ENCODE data around the gene PIK3C2G. TPM values are rescaled to one million over a fixed set of nuclear protein-coding genes. Genes with fewer than 3 reads are reported as not detected.

Gene PIK3C2G
- polyA plus RNA-seq, 1 of the 3 experiments (the other 2 are of a cell fraction): 0.02 TPM

DNA sequence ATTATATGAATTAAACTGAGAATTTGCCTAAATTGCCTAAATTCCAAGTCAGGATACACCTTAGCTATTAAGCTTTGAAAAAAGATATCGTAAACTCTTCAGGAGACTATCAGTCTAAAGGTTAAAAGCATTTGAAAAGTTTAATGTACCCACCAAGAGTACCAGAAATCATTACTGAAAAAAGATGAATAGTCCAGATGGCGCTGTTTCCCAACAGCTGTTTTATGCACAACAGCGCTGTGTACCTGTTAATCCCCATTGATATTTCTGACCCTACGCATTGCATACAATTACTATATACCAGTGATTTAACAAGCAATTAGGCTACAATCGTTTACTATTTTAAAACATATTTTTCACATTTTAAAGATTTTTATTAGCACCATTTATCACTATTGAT, 291.5 kb downstream of the PIK3C2G start:
- H3F3A ChIP-seq (replicated peaks; ENCODE audit: insufficient read depth): no peaks in the 10 kb centered on the region
- H3K9me3 ChIP-seq: no peaks in the 10 kb centered on the region
- peak; percentile 1 for DNase-seq
- 12% methylated on average over 5 of the region's 5 CpGs for whole genome bisulfite sequencing (ENCODE audit: low lambda C conversion rate)
- POLR2A ChIA-PET: no interaction called here
- H3K4me3 ChIP-seq (ENCODE audit: low read depth in 2 of 2, low read length in 1 of 2): no peak overlapping the region
- no peak overlapping the region for H3K4me2 ChIP-seq
- H3K79me2 ChIP-seq (ENCODE audit: insufficient read depth): no peaks in the 10 kb centered on the region
- TF ChIP-seq RAD21 (IDR thresholded peaks at IDR 0.05; ENCODE audit: low read length) (peak; percentile 57), EP300 (IDR thresholded peaks at IDR 0.05; ENCODE audit: borderline replicate concordance in 1 of 2, low read depth in 1 of 2, low read length in 1 of 2) (no peak), YY1 (IDR thresholded peaks at IDR 0.05; ENCODE audit: low read depth) (no peak), JUND (IDR thresholded peaks at IDR 0.05) (no peak), SMC3 (IDR thresholded peaks at IDR 0.05; ENCODE audit: low read depth, low read length) (peak; percentile 47), MEF2A (IDR thresholded peaks at IDR 0.05; ENCODE audit: borderline replicate concordance, low read depth) (no peak)
- TF ChIP-seq, protein P1, sequence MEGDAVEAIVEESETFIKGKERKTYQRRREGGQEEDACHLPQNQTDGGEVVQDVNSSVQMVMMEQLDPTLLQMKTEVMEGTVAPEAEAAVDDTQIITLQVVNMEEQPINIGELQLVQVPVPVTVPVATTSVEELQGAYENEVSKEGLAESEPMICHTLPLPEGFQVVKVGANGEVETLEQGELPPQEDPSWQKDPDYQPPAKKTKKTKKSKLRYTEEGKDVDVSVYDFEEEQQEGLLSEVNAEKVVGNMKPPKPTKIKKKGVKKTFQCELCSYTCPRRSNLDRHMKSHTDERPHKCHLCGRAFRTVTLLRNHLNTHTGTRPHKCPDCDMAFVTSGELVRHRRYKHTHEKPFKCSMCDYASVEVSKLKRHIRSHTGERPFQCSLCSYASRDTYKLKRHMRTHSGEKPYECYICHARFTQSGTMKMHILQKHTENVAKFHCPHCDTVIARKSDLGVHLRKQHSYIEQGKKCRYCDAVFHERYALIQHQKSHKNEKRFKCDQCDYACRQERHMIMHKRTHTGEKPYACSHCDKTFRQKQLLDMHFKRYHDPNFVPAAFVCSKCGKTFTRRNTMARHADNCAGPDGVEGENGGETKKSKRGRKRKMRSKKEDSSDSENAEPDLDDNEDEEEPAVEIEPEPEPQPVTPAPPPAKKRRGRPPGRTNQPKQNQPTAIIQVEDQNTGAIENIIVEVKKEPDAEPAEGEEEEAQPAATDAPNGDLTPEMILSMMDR (IDR thresholded peaks at IDR 0.05): peak; percentile 58
- H4K20me1 ChIP-seq (ENCODE audit: insufficient read depth): no peaks in the 10 kb centered on the region
- CTCF ChIA-PET: interaction anchor here (0.9 to 1.0 kb wide), 2 partner anchors 8 to 15 kb away, joined by 3 to 6 read pairs; no protein-coding TSS in a partner anchor
- H3K27me3 ChIP-seq (ENCODE audit: insufficient read depth): no peaks in the 10 kb centered on the region
- H3K9me2 ChIP-seq: no peaks in the 10 kb centered on the region
- no peak overlapping the region for H3K27ac ChIP-seq (ENCODE audit: low read depth in 2 of 2, low read length in 1 of 2)
- H3K9ac ChIP-seq: no peak overlapping the region
- no peak overlapping the region for H2AFZ ChIP-seq (ENCODE audit: low read depth)
- no peaks in the 10 kb centered on the region for H3K36me3 ChIP-seq (replicated peaks in 1 of 2; ENCODE audit: control insufficient read depth in 1 of 2, insufficient read depth in 2 of 2, low read length in 1 of 2)
- H3K4me1 ChIP-seq (ENCODE audit: control insufficient read depth in 1 of 2, insufficient read depth in 2 of 2, low read depth in 1 of 2, low read length in 1 of 2): no peaks in the 10 kb centered on the region

DNA sequence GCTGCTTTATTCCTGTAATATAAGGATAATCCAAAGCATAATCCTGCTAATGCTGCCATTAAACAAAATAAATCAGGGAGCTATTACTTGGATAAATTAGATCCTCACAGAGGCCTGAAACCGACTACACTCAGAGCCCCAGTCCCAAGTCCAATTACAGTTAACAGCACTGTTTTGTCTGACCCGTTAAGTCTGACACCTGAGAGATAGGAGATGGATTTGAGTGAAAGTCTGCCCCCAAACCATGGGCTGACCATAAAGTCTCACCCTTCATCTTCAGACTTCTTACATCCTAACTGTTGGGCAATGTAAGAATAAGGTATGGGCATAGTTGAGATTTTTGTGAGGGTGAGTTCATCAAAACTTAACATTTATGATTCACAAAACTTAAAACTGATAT, 294.8 kb downstream of the PIK3C2G start:
- H3K4me1 ChIP-seq (ENCODE audit: control insufficient read depth in 1 of 2, insufficient read depth in 2 of 2, low read depth in 1 of 2, low read length in 1 of 2): no peaks in the 10 kb centered on the region
- H4K20me1 ChIP-seq (ENCODE audit: insufficient read depth): no peaks in the 10 kb centered on the region
- H3K9ac ChIP-seq: no peak overlapping the region
- ChIA-PET CTCF (no interaction called here), POLR2A (no interaction called here)
- no peak overlapping the region for H3K4me3 ChIP-seq (ENCODE audit: low read depth in 2 of 2, low read length in 1 of 2)
- no peaks in the 10 kb centered on the region for H3F3A ChIP-seq (replicated peaks; ENCODE audit: insufficient read depth)
- DNase-seq: no peak
- 48% methylated on average over 2 of the region's 2 CpGs for WGBS (ENCODE audit: low lambda C conversion rate)
- H3K36me3 ChIP-seq (replicated peaks in 1 of 2; ENCODE audit: control insufficient read depth in 1 of 2, insufficient read depth in 2 of 2, low read length in 1 of 2): no peaks in the 10 kb centered on the region
- H3K4me2 ChIP-seq: no peak overlapping the region
- no peaks in the 10 kb centered on the region for H3K27me3 ChIP-seq (ENCODE audit: insufficient read depth)
- H2AFZ ChIP-seq (ENCODE audit: low read depth): no peak overlapping the region
- no peaks in the 10 kb centered on the region for H3K9me2 ChIP-seq
- no peaks in the 10 kb centered on the region for H3K9me3 ChIP-seq
- H3K79me2 ChIP-seq (ENCODE audit: insufficient read depth): no peaks in the 10 kb centered on the region
- H3K27ac ChIP-seq (ENCODE audit: low read depth in 2 of 2, low read length in 1 of 2): no peak overlapping the region
- TF ChIP-seq, protein P2, sequence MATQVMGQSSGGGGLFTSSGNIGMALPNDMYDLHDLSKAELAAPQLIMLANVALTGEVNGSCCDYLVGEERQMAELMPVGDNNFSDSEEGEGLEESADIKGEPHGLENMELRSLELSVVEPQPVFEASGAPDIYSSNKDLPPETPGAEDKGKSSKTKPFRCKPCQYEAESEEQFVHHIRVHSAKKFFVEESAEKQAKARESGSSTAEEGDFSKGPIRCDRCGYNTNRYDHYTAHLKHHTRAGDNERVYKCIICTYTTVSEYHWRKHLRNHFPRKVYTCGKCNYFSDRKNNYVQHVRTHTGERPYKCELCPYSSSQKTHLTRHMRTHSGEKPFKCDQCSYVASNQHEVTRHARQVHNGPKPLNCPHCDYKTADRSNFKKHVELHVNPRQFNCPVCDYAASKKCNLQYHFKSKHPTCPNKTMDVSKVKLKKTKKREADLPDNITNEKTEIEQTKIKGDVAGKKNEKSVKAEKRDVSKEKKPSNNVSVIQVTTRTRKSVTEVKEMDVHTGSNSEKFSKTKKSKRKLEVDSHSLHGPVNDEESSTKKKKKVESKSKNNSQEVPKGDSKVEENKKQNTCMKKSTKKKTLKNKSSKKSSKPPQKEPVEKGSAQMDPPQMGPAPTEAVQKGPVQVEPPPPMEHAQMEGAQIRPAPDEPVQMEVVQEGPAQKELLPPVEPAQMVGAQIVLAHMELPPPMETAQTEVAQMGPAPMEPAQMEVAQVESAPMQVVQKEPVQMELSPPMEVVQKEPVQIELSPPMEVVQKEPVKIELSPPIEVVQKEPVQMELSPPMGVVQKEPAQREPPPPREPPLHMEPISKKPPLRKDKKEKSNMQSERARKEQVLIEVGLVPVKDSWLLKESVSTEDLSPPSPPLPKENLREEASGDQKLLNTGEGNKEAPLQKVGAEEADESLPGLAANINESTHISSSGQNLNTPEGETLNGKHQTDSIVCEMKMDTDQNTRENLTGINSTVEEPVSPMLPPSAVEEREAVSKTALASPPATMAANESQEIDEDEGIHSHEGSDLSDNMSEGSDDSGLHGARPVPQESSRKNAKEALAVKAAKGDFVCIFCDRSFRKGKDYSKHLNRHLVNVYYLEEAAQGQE (IDR thresholded peaks at IDR 0.05; ENCODE audit: low read depth, low read length): no peak
- TF ChIP-seq JUND (IDR thresholded peaks at IDR 0.05): no peak
- TF ChIP-seq, protein P3, sequence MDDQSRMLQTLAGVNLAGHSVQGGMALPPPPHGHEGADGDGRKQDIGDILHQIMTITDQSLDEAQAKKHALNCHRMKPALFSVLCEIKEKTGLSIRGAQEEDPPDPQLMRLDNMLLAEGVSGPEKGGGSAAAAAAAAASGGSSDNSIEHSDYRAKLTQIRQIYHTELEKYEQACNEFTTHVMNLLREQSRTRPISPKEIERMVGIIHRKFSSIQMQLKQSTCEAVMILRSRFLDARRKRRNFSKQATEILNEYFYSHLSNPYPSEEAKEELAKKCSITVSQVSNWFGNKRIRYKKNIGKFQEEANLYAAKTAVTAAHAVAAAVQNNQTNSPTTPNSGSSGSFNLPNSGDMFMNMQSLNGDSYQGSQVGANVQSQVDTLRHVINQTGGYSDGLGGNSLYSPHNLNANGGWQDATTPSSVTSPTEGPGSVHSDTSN (IDR thresholded peaks at IDR 0.05): no peak
- no peak for TF ChIP-seq RAD21 (IDR thresholded peaks at IDR 0.05; ENCODE audit: low read length)
- no peak for TF ChIP-seq RXRA (IDR thresholded peaks at IDR 0.05; ENCODE audit: borderline replicate concordance, low read depth)
- TF ChIP-seq GABPA (IDR thresholded peaks at IDR 0.05; ENCODE audit: low read depth): no peak
- TF ChIP-seq RCOR1 (IDR thresholded peaks at IDR 0.05; ENCODE audit: low read length): no peak
- TF ChIP-seq MXI1 (IDR thresholded peaks at IDR 0.05; ENCODE audit: low read depth, low read length): no peak
- TF ChIP-seq SIN3A (IDR thresholded peaks at IDR 0.05; ENCODE audit: borderline replicate concordance, low read depth, low read length): no peak
- TF ChIP-seq GATA2 (CRISPR knock-in tag; IDR thresholded peaks at IDR 0.05): no peak
- TF ChIP-seq, protein P1 (IDR thresholded peaks at IDR 0.05): no peak
- TF ChIP-seq, protein P4, sequence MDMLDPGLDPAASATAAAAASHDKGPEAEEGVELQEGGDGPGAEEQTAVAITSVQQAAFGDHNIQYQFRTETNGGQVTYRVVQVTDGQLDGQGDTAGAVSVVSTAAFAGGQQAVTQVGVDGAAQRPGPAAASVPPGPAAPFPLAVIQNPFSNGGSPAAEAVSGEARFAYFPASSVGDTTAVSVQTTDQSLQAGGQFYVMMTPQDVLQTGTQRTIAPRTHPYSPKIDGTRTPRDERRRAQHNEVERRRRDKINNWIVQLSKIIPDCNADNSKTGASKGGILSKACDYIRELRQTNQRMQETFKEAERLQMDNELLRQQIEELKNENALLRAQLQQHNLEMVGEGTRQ (IDR thresholded peaks at IDR 0.05; ENCODE audit: borderline replicate concordance, low read depth, low read length): no peak
- no peak for TF ChIP-seq FOXM1 (IDR thresholded peaks at IDR 0.05; ENCODE audit: low read depth)
- TF ChIP-seq EZH2phosphoT487 (IDR thresholded peaks at IDR 0.05; ENCODE audit: borderline replicate concordance, low read depth): no peak
- TF ChIP-seq POLR2AphosphoS5 (IDR thresholded peaks at IDR 0.05; ENCODE audit: low read depth, low read length): no peak

Measured in SK-N-SH (cell line).